Astrocyte of the cerebellum (primary cell): ENCODE results near the gene CAMTA1.
"Not testable (repeated sequence)": the region's sequence is repeated elsewhere in the genome, so short reads cannot be mapped to it uniquely, and the experiment has no call there.

Experiments used
- DNase-seq: peaks from one replicate; pipeline ENCODE4 v3.0.0-alpha.2; 2011; ENCODE audit warnings: low read depth
- H3K4me3 ChIP-seq: 2 replicates; pipeline ENCODE4 v1.5.1; 2011; ENCODE audit warnings: mild to moderate bottlenecking, low read depth, low read length, moderate library complexity
- CTCF ChIP-seq: IDR thresholded peaks from 2 replicates; pipeline ENCODE4 v1.5.1; 2012; ENCODE audit warnings: low read length, low read depth, moderate library complexity, mild to moderate bottlenecking; ENCODE audit errors: missing control alignments
- in situ Hi-C: cut with HindIII; loops from 2 replicates; pipeline ENCODE4 v1.10.0; 2017; ENCODE audit warnings: low sequenced_read_pairs

CAMTA1 gene

GRCh38 chr1:6785318-6785727 is at the start of gene CAMTA1:
Gene CAMTA1, plus strand, starts transcription at chr1:6785454. Its CDS starts 77 bp downstream, at chr1:6785531.
- no peak for DNase-seq

GRCh38 chr1:6738987-6739676 is 46.1 kb upstream of the CAMTA1 start:
- in situ Hi-C loops, result no loop called here
- H3K4me3 ChIP-seq, result no peak overlapping the region
- TF ChIP-seq CTCF, result no peak
- DNase-seq, result no peak

More at GRCh38 chr1:6785318-6785727, at the start of gene CAMTA1:
- no peak for TF ChIP-seq CTCF
- in situ Hi-C loops, result no loop called here
- H3K4me3 ChIP-seq, result peak within 1 kb of the TSS; percentile 76

- in situ Hi-C loops, result not testable (repeated sequence)
Observed at GRCh38 chr1:6742676-6743188, 42.5 kb upstream of the CAMTA1 start.

GRCh38 chr1:6743189-6744101 is 41.8 kb upstream of the CAMTA1 start:
- no peak for TF ChIP-seq CTCF
- H3K4me3 ChIP-seq, result no peak overlapping the region
- DNase-seq, result peak; percentile 78
- in situ Hi-C loops, result no loop called here

More at GRCh38 chr1:6742676-6743188, 42.5 kb upstream of the CAMTA1 start:
- DNase-seq, H3K4me3 ChIP-seq: not testable (repeated sequence)

GRCh38 chr1:6745073-6745472 is 40.2 kb upstream of the CAMTA1 start:
- no peak for TF ChIP-seq CTCF
- H3K4me3 ChIP-seq, result no peak overlapping the region
- in situ Hi-C loops, result no loop called here
- no peak for DNase-seq

- in situ Hi-C loops, result no loop called here
- DNase-seq, result no peak
- no peak for TF ChIP-seq CTCF
- H3K4me3 ChIP-seq, result no peak overlapping the region
Observed at GRCh38 chr1:6747674-6748073, 37.6 kb upstream of the CAMTA1 start.
